Midbrain (tissue), 1 donor: ENCODE results near the gene TRIM17.
A peak's percentile ranks its signal among the peaks of the same experiment; 100 is the strongest.

Experiments
- DNase-seq: peaks from one replicate; lab custom pipeline; 2025; lab: John Stamatoyannopoulos, UW

TRIM17 gene

DNA sequence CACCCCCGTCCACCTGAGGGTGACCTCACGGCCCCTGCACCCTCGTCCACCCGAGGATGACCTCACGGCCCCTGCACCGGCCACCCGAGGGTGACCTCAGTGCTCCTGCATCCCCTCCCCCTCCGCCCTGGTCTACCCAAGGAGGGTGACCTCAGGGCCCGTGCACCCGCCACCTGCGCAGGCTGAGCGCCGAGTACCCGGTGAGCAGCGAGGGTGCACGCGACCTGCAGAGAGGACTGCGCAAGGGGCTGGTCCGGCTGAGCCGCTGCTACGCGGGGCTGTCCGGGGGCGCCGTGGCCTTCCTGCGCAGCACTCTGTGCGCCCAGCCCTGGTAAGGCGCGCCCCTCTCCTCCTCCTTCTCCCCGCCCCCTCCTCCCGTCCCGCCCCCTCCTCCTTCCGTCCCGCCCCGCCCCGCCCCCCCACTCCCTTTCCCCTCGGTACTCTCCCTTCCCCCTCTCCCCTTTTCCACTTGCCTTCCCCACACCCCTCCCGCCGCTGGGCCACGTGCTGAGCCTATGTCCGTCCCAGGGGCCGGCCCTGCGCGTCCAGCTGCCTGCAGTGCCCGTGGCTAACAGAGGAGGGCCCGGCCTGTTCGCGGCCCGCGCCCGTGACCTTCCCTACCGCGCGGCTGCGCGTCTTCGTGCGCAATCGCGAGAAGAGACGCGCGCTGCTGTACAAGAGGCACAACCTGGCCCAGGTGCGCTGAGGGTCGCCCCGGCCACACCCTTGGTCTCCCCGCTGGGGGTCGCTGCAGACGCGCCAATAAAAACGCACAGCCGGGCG lies 38.4 kb downstream of the TRIM17 start:
- peak; percentile 47 for DNase-seq

DNA sequence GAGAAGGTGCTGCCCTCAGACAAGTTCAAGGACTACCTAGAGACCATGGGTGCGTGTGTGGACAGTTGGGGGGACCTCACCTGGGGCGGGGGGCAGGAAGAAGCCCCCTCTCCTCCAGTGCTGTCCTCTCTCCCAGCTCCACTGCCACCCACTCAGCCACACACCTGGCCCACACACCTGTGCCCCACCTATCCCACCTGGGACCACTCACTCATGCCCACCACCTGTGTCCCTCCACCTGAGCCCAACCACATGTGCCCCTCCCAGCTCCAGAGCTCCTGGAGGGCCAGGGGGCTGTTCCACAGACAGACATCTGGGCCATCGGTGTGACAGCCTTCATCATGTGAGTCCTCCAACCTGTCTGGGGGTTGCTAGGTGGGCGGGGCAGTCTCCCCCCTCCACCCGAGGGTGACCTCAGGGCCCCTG lies 39.0 kb downstream of the TRIM17 start:
- DNase-seq = no peak

DNA sequence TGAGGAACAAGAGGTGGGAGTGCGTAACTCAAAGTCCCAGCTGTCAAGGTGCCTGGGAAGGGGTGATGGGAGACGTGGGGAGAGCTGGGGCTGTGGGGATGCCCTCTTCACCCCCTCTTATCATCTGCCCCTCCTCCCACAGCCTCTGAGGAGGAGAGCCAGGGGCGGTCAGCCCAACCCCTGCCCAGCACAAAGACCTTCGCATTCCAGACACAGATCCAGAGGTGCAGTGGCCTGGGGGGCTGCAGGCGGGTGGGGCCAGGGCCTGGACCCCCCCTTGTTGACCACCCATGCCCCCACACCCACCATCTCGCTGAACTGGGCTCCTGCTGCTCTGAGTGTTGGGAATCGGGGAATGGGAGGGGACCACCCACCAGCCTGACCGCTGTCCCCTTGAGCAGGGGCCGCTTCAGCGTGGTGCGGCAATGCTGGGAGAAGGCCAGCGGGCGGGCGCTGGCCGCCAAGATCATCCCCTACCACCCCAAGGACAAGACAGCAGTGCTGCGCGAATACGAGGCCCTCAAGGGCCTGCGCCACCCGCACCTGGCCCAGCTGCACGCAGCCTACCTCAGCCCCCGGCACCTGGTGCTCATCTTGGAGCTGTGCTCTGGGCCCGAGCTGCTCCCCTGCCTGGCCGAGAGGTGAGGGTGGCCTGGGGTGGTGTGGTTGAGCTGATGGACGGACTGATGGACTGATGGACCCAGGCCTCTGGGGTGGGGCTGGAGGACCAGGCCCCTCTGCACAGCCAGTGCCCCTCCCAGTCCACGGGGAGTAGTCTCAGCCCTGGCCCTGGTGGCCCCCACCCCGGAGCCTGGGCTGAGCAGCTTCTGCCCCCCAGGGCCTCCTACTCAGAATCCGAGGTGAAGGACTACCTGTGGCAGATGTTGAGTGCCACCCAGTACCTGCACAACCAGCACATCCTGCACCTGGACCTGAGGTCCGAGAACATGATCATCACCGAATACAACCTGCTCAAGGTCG lies 39.7 kb downstream of the TRIM17 start:
- no peak for DNase-seq

DNA sequence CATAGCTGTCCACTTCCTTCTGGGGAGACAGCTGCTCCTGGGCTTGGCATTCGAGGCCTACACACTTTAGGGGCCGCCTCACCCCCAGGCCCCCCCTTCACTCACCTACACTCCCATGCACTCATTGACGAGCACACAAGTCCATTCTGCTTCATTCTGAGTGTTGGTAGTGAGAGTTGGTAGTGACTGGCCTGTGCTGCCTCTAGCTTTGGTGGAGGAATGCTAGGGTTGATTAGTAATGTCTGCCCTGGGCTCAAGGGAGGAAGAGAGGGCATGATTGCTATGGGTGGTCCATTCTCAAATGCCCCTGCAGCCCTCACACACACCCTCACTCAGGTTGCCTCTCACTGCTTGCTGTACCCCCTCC lies 40.4 kb downstream of the TRIM17 start:
- DNase-seq = no peak

DNA sequence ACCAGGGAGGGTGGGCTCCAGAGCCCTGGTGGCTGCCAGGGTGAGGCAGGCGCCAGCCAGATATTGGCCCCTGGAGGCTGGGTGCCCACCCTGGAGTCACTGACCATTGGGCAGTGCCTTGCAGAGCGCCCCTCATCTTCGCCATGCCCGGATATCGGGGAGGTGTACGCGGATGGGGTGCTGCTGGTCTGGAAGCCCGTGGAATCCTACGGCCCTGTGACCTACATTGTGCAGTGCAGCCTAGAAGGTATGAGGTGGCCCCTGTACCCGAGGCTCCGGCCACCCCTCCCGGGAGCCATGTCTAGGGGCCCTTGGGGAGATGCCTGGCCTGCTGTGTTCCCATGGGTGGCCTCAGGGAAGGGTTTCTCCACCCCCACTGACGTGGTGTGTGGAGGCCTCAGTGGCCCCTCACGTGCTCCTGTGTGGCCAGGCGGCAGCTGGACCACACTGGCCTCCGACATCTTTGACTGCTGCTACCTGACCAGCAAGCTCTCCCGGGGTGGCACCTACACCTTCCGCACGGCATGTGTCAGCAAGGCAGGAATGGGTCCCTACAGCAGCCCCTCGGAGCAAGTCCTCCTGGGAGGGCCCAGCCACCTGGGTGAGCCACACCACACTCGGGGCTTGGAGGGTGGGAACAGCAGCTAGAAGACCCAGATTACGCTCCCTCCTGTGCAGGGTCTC lies 40.9 kb downstream of the TRIM17 start:
- DNase-seq = no peak

DNA sequence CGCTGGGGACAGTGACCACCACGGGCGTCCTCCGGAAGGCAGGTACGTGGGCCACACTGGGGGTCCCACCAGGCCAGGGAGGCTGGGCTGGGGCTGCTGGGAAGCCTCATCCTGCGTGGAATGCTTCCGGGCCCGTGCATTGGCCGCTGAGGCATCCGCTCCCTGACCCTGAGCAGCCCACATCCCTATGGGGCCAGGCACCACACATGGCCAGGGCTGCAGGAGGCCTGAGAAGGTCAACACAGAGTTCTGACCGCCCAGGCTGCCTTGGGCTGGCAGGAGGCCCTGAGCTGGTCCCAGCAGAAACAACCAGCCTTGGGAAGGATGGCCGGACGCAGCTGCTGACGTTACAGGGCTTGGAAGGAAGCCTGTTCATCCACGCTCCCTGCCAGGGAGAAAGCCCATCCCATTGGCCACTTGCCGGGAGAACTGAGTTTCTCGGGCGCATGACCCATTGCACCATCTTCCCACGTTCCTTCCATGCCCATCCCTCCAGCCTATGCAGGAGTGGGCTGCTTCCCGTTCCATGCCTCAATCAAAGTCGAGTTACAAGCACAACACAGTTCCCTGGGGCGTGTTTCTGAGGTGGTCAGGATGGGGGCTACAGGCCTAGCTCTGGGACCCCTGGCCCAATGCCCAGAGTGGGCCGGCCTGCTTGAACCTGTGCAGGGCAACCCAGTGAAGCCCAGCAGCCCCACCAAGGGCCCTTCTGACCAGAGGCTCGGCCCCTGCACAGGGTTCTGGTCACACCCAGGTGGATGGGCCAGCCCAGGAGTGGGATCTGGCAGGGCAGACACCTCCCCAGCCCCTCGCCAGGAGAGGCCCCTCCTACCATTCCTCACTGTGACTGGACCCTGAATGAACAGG lies 41.7 kb downstream of the TRIM17 start:
- peak; percentile 82 for DNase-seq

DNA sequence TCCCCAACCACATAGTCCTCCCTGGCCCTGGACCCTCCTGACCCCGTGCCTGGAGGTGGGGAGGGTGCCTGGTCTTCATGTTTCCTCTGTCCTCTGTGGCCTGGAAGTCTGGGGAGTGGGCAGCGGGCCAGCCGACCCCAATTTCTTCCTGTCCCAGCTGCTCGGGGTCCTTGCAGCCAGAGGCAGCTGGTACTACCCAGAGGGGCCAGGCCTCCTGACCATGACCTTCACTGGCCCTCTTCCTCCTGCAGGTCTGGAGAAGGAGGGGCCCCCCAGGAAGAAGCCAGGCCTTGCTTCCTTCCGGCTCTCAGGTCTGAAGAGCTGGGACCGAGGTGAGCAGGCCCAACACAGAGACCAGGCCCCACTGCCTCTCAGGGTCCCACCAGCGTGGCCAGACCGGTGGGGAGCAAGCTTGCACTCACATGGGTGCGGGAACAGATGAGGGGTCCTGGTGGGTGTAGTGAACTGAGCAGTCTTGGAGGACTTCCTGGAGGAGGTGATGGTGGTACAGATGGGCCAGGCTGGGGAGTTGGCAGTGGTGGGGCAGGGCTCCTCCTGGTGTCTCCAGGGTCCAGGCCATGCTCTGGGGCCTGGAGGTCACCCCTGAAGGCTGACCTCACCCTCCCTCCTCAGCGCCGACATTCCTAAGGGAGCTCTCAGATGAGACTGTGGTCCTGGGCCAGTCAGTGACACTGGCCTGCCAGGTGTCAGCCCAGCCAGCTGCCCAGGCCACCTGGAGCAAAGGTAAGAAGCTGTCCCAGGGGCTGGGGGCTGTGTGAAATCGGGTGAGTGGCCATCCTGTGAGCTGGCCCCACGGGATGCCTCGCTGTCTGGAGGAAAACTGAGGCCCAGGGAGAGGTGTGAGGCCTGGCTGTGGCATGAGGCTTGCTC lies 42.7 kb downstream of the TRIM17 start:
- no peak for DNase-seq

DNA sequence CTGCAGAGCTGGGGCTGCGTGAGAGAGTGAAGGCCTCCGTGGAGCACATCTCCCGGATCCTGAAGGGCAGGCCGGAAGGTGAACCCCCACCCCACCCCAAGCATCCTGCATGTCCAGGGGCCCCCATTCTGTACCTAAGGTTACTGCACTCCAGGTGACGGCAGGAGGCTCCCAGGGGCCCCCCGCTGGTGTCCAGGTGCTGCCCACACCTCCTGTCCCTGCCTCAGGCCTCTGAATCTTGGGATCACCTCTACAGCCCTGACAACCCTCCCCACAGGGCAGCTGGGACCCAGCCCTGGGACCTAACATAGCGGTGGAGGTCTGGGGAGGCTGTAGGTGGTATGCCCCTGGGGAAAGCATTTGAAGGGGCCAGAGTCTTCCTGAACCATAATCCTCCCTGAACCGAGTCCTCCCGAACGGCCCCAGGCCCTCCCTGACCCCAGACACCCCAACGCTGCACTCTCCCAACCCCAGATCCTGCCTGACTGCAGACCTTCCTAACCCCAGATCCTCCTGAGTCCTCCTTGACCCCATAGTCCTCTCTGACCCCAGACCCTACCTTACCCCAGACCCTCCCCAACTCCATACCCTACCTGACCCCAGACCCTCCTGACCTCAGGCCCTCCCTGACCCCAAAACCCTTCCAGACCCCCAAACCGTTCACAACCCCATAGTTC lies 43.5 kb downstream of the TRIM17 start:
- no peak for DNase-seq

DNA sequence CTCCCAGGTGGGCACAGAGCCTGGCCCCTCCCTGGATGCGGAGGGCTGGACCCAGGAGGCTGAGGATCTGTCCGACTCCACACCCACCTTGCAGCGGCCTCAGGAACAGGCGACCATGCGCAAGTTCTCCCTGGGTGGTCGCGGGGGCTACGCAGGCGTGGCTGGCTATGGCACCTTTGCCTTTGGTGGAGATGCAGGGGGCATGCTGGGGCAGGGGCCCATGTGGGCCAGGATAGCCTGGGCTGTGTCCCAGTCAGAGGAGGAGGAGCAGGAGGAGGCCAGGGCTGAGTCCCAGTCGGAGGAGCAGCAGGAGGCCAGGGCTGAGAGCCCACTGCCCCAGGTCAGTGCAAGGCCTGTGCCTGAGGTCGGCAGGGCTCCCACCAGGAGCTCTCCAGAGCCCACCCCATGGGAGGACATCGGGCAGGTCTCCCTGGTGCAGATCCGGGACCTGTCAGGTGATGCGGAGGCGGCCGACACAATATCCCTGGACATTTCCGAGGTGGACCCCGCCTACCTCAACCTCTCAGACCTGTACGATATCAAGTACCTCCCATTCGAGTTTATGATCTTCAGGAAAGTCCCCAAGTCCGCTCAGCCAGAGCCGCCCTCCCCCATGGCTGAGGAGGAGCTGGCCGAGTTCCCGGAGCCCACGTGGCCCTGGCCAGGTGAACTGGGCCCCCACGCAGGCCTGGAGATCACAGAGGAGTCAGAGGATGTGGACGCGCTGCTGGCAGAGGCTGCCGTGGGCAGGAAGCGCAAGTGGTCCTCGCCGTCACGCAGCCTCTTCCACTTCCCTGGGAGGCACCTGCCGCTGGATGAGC lies 44.3 kb downstream of the TRIM17 start:
- DNase-seq = no peak

DNA sequence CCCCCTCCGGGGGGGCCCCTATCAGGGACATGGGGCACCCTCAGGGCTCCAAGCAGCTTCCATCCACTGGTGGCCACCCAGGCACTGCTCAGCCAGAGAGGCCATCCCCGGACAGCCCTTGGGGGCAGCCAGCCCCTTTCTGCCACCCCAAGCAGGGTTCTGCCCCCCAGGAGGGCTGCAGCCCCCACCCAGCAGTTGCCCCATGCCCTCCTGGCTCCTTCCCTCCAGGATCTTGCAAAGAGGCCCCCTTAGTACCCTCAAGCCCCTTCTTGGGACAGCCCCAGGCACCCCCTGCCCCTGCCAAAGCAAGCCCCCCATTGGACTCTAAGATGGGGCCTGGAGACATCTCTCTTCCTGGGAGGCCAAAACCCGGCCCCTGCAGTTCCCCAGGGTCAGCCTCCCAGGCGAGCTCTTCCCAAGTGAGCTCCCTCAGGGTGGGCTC lies 44.9 kb downstream of the TRIM17 start:
- no peak for DNase-seq

DNA sequence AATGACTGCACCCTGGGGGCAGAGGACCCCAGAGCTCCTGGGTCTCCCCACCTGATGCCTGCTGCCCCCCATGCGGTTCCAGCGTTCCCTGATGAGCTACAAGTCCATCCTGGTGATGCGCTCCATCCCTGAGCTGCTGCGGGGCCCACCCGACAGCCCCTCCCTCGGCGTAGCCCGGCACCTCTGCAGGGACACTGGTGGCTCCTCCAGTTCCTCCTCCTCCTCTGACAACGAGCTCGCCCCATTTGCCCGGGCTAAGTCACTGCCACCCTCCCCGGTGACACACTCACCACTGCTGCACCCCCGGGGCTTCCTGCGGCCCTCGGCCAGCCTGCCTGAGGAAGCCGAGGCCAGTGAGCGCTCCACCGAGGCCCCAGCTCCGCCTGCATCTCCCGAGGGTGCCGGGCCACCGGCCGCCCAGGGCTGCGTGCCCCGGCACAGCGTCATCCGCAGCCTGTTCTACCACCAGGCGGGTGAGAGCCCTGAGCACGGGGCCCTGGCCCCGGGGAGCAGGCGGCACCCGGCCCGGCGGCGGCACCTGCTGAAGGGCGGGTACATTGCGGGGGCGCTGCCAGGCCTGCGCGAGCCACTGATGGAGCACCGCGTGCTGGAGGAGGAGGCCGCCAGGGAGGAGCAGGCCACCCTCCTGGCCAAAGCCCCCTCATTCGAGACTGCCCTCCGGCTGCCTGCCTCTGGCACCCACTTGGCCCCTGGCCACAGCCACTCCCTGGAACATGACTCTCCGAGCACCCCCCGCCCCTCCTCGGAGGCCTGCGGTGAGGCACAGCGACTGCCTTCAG lies 45.5 kb downstream of the TRIM17 start:
- DNase-seq = no peak

DNA sequence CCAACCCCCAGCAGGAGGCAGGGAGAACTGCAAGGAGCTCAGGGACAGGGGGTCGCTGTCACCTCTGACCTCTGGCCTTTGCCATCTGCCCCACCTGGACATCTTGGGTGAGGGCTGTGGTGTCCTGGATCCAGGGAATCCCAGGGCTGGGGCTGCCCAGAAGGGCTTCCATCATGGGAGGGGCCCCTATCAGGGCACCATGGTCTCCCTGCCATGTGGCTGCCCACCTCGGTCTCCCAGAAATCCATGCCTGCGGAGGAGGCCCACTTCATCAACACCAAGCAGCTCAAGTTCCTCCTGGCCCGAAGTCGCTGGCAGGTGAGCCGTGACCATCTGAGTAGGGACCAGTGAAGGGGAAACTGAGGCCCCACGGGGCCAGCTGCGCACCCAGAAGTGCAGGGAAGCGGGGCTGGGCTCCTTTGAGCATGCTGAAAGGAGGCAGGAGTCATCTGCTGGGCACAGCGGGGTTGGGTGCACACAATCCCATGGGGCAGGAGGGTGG lies 46.2 kb downstream of the TRIM17 start:
- no peak for DNase-seq

DNA sequence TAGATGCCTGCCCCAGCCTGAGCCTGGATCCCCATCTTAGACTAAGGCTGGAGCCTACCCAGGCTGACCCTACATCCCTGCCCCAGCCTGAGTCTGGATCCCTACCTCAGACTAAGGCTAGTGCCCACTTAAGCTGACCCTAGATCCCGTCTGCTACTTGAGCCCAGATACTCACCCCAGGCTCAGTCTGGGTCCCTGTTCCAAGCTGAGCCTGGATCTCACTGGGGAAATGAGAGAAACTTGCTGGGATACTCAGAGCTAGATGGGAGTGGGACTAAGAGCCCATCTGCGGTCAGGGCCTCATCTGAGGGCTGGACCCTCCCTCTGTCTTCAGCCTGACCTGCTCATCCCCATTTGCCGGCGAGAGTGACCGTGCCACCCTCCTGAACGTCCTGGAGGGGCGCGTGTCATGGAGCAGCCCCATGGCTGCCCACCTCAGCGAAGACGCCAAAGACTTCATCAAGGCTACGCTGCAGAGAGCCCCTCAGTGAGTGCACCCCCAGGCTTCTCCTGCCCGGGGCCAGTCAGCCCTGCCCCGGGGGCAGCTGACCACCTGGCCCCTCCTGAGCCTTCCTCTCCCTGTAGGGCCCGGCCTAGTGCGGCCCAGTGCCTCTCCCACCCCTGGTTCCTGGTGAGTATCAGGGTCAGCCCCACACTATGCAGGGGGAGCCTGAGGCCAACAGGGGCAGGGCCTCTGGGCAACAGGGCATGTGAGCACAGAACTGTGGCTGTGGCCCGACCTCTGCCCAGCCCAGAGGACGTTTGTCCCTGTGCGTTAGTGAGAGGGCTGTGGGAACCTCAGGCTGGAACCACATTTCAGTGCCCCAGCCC lies 46.8 kb downstream of the TRIM17 start:
- no peak for DNase-seq

DNA sequence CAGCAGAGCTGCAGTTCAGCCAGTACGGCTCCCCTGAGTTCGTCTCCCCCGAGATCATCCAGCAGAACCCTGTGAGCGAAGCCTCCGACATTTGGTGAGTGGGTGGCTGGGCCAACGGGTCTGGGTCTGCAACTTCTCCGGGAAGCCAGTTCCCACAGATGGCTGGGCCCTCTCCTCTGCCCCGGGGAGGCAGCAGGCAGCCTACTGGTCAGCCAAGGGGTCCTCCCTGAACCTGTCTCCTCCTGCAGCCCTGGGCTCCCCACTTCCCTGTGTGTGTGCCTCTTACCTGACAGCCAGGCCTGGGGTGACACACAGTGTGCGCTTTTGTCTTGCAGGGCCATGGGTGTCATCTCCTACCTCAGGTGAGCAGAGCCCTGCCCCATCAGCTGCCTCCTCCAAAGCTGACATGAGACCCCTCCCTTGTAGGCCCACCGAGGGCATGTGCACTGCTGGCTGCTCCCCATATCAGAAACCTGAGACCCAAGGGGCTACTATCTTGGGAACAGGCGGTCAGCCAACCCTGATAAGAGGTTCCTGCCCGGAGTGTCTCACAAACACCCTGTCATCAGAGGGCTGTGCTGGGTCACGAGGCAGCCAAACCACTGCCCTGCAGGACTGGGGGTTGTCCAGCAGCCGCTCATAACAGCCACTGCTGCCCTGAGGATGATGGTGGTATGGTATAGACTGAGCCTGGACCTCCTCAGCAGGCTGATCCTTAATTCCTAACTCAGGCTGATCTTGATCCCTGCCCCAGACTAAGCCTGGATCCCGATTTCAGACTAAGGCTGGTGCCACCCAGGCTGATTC lies 47.7 kb downstream of the TRIM17 start:
- DNase-seq = no peak

DNA sequence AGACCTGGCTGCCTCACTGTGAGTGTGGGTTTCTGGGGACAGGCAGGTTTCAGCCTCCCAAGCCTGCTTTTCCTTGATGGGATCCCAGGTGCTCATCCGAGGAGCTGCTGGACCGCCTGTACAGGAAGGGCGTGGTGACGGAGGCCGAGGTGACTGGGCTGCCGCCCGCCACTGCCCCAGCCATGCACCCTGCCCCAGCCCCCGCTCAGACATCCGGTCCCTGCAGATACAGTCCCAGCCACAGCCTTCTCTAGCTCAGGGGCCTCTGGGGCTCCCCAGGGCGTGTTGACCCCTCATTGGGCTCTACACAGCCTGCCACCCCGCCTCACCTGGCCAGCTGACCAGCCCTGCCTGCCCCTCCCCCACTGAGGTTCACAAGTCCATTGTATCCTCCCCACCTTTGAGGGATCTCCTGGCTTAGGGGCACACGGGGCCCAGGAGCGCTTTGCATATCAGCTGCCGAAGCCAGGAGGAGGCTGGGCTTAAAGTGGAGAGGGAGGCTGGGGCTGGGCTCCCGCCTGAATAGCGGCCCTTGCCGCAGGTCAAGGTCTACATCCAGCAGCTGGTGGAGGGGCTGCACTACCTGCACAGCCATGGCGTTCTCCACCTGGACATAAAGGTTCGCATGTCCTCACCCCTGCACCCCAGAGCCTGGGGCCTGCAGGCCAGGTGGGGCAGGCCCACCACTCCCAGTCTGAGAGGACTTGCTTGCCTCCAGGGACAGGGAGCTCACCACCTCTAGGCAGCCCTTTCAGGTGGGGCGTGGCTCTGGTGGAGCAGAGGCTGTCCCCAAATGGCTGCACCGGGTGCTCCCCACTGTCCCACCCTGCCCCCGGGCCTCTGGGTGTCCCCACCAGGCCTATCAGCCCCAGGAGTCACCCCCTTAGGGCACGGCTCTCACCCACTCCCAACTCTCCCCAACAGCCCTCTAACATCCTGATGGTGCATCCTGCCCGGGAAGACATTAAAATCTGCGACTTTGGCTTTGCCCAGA lies 48.6 kb downstream of the TRIM17 start:
- DNase-seq = no peak
